GM12873 (cell line): ENCODE results near the gene SERTM1.

Experiments used
- CTCF ChIP-seq: IDR thresholded peaks from 2 replicates; pipeline ENCODE4 v1.5.1; 2012; ENCODE audit warnings: low read depth, mild to moderate bottlenecking, moderate library complexity, low read length, control low read depth; ENCODE audit not compliant: insufficient read depth; ENCODE audit errors: missing control alignments

The SERTM1 gene

DNA sequence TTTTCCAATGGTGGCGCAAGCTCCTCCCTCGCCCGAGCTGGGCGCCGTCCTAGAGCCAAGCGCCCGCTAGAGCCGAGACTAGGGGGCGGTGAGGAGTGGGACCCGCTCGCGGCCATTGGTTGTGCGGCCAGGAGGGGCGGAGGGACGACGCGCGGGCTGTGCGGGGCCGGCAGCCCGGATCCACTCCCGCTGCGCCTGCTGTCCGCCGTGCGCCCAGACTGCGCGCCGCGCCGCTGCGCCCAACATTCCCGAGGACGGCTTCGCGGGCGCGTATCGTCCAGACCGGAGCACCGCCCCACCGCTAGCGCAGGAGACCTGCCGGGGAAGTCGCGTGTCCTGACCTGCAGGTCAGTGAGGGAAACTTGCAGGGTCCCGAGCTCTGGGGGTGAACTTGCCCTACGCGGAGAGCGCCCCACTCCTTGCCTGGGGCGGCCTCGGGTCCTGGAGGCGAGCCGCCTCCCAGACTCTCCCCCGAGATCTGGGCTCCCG is at the start of gene SERTM1:
Gene SERTM1 (plus strand): TSS at position 183 of the 489 bp plus-strand sequence. CDS start 21,059 bp downstream, outside the sequence.
- TF ChIP-seq CTCF: no peak

- no peak for TF ChIP-seq CTCF
Observed at GRCh38 chr13:36628377-36629056, 45.3 kb upstream of the SERTM1 start.

GRCh38 chr13:36629057-36629385 is 44.8 kb upstream of the SERTM1 start:
- TF ChIP-seq CTCF: no peak

DNA sequence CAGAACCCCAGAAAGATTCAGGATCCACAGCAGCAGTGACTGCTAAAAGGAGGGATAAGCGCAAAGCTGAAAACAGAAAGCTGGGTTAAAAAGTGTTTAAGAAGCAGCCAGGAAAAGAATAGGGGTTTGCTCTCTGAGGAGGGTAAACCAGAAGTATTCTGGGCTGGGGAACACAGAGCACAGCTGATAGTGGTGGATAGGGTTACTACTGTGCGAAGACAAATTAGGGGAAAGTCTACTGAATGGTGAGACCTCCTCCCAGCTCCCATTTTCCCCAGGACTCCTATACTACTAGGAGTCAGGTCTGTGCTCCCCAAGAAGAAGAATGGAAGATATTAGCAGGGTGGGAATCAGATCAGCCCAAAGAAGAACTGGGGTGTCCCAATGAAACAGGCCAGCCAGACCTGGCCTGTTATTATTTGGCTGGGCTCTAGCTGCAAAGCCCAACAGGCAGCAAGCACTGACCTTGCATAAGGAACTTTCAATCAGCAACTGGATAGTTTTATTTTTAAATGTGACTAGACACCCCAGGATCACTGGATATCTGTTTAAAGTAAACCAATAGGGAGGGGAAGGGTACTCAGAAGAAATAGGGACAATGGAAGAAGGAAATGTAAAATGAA is 43.5 kb upstream of the SERTM1 start:
- no peak for TF ChIP-seq CTCF

DNA sequence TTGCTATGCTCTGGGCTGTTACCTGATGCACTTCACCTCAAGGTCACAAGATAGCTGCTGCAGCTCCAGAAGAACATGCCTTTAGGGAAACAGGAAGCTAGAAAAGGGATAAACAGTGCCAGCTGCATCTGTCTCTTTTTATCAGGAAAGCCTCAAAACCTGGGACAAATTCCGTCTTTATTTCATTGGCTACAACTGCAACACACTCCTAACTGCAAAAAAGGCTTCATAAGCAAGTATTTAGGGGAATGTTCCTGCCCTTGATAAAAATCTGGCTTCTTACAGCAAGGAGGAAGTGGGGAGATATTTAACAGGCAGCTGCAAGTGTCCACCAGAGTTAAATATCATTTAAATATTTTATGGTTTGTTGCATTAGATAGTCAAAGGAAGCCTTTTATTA is 34.2 kb upstream of the SERTM1 start:
- no peak for TF ChIP-seq CTCF

- no peak for TF ChIP-seq CTCF
Observed at GRCh38 chr13:36650611-36651010, 23.2 kb upstream of the SERTM1 start.

- no peak for TF ChIP-seq CTCF
Observed at GRCh38 chr13:36665630-36666029, 8.2 kb upstream of the SERTM1 start.
